Tibial nerve (tissue), 4 donors: ENCODE data around the gene SLC52A3. TPM values are rescaled to one million over a fixed set of nuclear protein-coding genes. Genes with fewer than 3 reads are reported as not detected.

ENCODE experiments used
- DNase-seq, 2 donors: peaks; one replicate each; pipeline ENCODE4 v3.0.0-alpha.2; 2019; ENCODE audit warnings: low spot score in 2 of 2
- H3K27ac ChIP-seq, 4 donors: fragments of 200-600 bp; sonication (generic) in 3 of 4; one replicate each; pipeline ENCODE4 v1.5.1; 2017 to 2019; ENCODE audit warnings: mild to moderate bottlenecking in 1 of 4
- H3K27me3 ChIP-seq, 2 donors: fragments of 200-600 bp; sonication (generic) in 1 of 2; one replicate each; pipeline versions ENCODE4 v1.5.1 to v1.6.0; 2017 to 2019
- H3K36me3 ChIP-seq, 3 donors: fragments of 200-600 bp; sonication (generic); one replicate each; pipeline ENCODE4 v1.5.1; 2018 to 2019
- H3K4me1 ChIP-seq, 4 donors: fragments of 200-600 bp; sonication (generic) in 3 of 4; one replicate each; pipeline ENCODE4 v1.5.1; 2017 to 2019
- H3K4me3 ChIP-seq, 4 donors: fragments of 200-600 bp; sonication (generic) in 3 of 4; one replicate each; pipeline ENCODE4 v1.5.1; 2017 to 2019; ENCODE audit warnings: mild to moderate bottlenecking in 1 of 4, moderate library complexity in 1 of 4
- H3K9me3 ChIP-seq, 4 donors: fragments of 200-600 bp; sonication (generic) in 3 of 4; one replicate each; pipeline ENCODE4 v1.5.1; 2017 to 2019
- EP300 ChIP-seq, 2 donors: sonication (generic); formaldehyde crosslinking; IDR thresholded peaks; one replicate each; pipeline ENCODE4 v1.6.1; 2017; ENCODE audit warnings: antibody characterized with exemption in 2 of 2, mild to moderate bottlenecking in 1 of 2
- POLR2A ChIP-seq, 2 donors: fragments of 450-650 bp; IDR thresholded peaks; one replicate each; pipeline ENCODE4 v1.6.1; 2017; ENCODE audit warnings: antibody characterized with exemption in 2 of 2, mild to moderate bottlenecking in 2 of 2, moderate library complexity in 2 of 2
- WGBS, 2 donors: methylation state at CpG; one replicate each; pipeline ENCODE4 v1.1.5; 2018; 5-methylcytosine and 5-hydroxymethylcytosine counted together
- total RNA-seq, 4 donors: library from RNA; depleted of rRNA; stranded (reverse); fragments of >200 nt; gene quantifications; one replicate each; pipeline ENCODE4 v1.1.0, GENCODE V29; 2016
- TF ChIP-seq, protein P1 (sequence below), 5 experiments: fragments of 200-600 bp in 3 of 5; fragments of 450-650 bp in 2 of 5; sonication (generic) in 3 of 5; IDR thresholded peaks; one replicate each; pipeline ENCODE4 v1.5.1; 2016 to 2019; ENCODE audit warnings: antibody characterized with exemption in 5 of 5, mild to moderate bottlenecking in 3 of 5, moderate library complexity in 2 of 5

SLC52A3 gene
- total RNA-seq, 4 donors from 2014 or later, result 0.42 to 13.2 (median 2.4) TPM

DNA sequence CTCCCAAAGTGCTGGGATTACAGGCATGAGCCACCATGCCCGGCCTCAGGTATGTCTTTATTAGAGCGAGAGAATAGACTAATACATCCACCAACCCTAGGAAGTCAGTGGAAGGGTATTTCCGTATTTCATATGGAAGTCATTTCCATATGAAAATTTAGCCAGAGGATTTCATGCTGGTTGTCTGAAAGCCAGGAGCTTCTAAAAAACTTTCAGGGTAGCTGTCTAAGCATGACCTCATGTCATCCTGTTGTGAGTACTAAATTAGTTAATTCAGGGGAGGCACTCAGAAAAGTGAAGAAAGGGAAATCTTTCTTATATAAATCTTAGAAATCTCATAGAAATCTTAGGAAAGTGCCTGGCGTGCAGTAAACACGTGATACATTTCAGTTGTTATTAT, 16.5 kb downstream of the SLC52A3 start:
- Histone ChIP-seq H3K9me3 (no peaks in the 10 kb centered on the region), H3K4me3 (no peak overlapping the region), H3K4me1 (no peaks in the 10 kb centered on the region), H3K27ac (no peak overlapping the region), H3K27me3 (no peaks in the 10 kb centered on the region), H3K36me3 (no peaks in the 10 kb centered on the region)
- DNase-seq, result no peak
- TF ChIP-seq EP300 (IDR thresholded peaks at IDR 0.05) (no peak), POLR2A (IDR thresholded peaks at IDR 0.05) (no peak)
- TF ChIP-seq, protein P1, sequence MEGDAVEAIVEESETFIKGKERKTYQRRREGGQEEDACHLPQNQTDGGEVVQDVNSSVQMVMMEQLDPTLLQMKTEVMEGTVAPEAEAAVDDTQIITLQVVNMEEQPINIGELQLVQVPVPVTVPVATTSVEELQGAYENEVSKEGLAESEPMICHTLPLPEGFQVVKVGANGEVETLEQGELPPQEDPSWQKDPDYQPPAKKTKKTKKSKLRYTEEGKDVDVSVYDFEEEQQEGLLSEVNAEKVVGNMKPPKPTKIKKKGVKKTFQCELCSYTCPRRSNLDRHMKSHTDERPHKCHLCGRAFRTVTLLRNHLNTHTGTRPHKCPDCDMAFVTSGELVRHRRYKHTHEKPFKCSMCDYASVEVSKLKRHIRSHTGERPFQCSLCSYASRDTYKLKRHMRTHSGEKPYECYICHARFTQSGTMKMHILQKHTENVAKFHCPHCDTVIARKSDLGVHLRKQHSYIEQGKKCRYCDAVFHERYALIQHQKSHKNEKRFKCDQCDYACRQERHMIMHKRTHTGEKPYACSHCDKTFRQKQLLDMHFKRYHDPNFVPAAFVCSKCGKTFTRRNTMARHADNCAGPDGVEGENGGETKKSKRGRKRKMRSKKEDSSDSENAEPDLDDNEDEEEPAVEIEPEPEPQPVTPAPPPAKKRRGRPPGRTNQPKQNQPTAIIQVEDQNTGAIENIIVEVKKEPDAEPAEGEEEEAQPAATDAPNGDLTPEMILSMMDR (IDR thresholded peaks at IDR 0.05), result no peak
- WGBS, 2 donors, result 66 to 81% methylated on average over 5 of the region's 5 CpGs

DNA sequence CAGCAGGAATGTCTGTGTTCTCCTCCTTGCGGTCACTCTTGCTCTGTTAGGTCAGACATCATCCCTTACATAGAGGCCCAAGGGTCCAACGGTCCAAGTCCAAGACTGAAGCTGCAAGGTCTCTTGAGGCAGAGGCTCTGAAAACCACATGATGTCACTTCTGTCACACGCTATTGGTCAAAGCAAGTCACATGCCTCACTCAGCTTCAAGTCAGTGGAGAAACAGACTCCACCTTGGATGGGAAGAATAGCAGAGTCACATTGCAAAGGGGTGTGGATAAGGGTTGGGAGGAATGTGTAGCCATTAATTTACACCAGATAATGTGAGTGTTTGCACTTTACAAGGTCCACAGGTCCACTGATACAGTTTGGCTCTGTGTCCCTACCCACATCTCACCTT, 17.5 kb downstream of the SLC52A3 start:
- TF ChIP-seq, protein P1 (IDR thresholded peaks at IDR 0.05), result no peak
- TF ChIP-seq POLR2A (IDR thresholded peaks at IDR 0.05) (no peak), EP300 (IDR thresholded peaks at IDR 0.05) (no peak)
- H3K36me3 ChIP-seq, result no peaks in the 10 kb centered on the region
- no peaks in the 10 kb centered on the region for H3K4me1 ChIP-seq
- H3K27me3 ChIP-seq, result no peaks in the 10 kb centered on the region
- 71 to 78% methylated on average over 3 of the region's 3 CpGs for WGBS, 2 donors
- H3K27ac ChIP-seq, result no peak overlapping the region
- H3K9me3 ChIP-seq, result peaks cover 0 to 8% (median 3%) of the 10 kb centered on the region in 4 donors
- no peak overlapping the region for H3K4me3 ChIP-seq
- no peak for DNase-seq

- no peak for DNase-seq
- peaks cover 0 to 9% of the 10 kb centered on the region in 2 donors for H3K27me3 ChIP-seq
- no peaks in the 10 kb centered on the region for H3K36me3 ChIP-seq
- H3K27ac ChIP-seq, result no peak overlapping the region
- TF ChIP-seq, protein P1 (IDR thresholded peaks at IDR 0.05), result no peak
- TF ChIP-seq POLR2A (IDR thresholded peaks at IDR 0.05), result no peak
- no peaks in the 10 kb centered on the region for H3K4me1 ChIP-seq
- H3K4me3 ChIP-seq, result no peak overlapping the region
- WGBS, 2 donors, result 85 to 86% methylated on average over 4 of the region's 4 CpGs
- H3K9me3 ChIP-seq, result peaks cover 0 to 25% (median 6%) of the 10 kb centered on the region in 4 donors
Measured at GRCh38 chr20:745683-746301, 22.5 kb downstream of the SLC52A3 start.

GRCh38 chr20:742156-742555, 26.1 kb downstream of the SLC52A3 start:
- WGBS, 2 donors, result 59 to 79% methylated on average over 2 of the region's 2 CpGs
- no peak for DNase-seq
- Histone ChIP-seq H3K9me3 (peaks cover 0 to 25% (median 6%) of the 10 kb centered on the region in 4 donors), H3K36me3 (no peaks in the 10 kb centered on the region), H3K27me3 (peaks cover 0 to 9% of the 10 kb centered on the region in 2 donors), H3K4me3 (no peak overlapping the region), H3K4me1 (no peaks in the 10 kb centered on the region), H3K27ac (no peak overlapping the region)
- no peak for TF ChIP-seq EP300 (IDR thresholded peaks at IDR 0.05)
- no peak for TF ChIP-seq POLR2A (IDR thresholded peaks at IDR 0.05)
- TF ChIP-seq, protein P1 (IDR thresholded peaks at IDR 0.05), result no peak

GRCh38 chr20:741620-742019, 26.7 kb downstream of the SLC52A3 start:
- 80 to 82% methylated on average over 6 of the region's 6 CpGs for WGBS, 2 donors
- H3K9me3 ChIP-seq, result peaks cover 0 to 25% (median 6%) of the 10 kb centered on the region in 4 donors

More at GRCh38 chr20:741620-742019, 26.7 kb downstream of the SLC52A3 start:
- Histone ChIP-seq H3K27ac (no peak overlapping the region), H3K4me3 (no peak overlapping the region), H3K4me1 (no peaks in the 10 kb centered on the region), H3K27me3 (peaks cover 0 to 9% of the 10 kb centered on the region in 2 donors), H3K36me3 (no peaks in the 10 kb centered on the region)
- TF ChIP-seq EP300 (IDR thresholded peaks at IDR 0.05), result no peak
- TF ChIP-seq, protein P1 (IDR thresholded peaks at IDR 0.05), result no peak
- TF ChIP-seq POLR2A (IDR thresholded peaks at IDR 0.05), result no peak
- DNase-seq, result no peak
